ENCODE measurements around the gene FTO. TPM values are rescaled to one million over a fixed set of nuclear protein-coding genes. Genes with fewer than 3 reads are reported as not detected.

Gene FTO
- total RNA-seq, 4 donors from 2014 or later: 29.0 to 64.1 (median 48.1) TPM

GRCh38 chr16:54136276-54136625 lies 432.3 kb downstream of the FTO start:
- 67% methylated on average over 2 of the region's 2 CpGs for WGBS, 2 donors
- no peaks in the 10 kb centered on the region for H3K27me3 ChIP-seq
- no peaks in the 10 kb centered on the region for H3K36me3 ChIP-seq
- no peak for DNase-seq
- no peak overlapping the region for H3K4me3 ChIP-seq
- H3K27ac ChIP-seq: no peak overlapping the region
- H3K9me3 ChIP-seq: no peaks in the 10 kb centered on the region
- intact Hi-C loops (cut with DNase I): no loop called here
- no peak for TF ChIP-seq POLR2A (IDR thresholded peaks at IDR 0.05)
- no peak for TF ChIP-seq CTCF (IDR thresholded peaks at IDR 0.05)
- H3K4me1 ChIP-seq: no peaks in the 10 kb centered on the region

GRCh38 chr16:54140057-54140787 lies 436.3 kb downstream of the FTO start:
- DNase-seq: no peak
- intact Hi-C loops (cut with DNase I): no loop called here
- peaks cover 0 to 10% (median 0%) of the 10 kb centered on the region in 4 donors for H3K27me3 ChIP-seq
- H3K4me3 ChIP-seq: no peak overlapping the region
- H3K36me3 ChIP-seq: no peaks in the 10 kb centered on the region
- WGBS, 2 donors: 80 to 90% methylated on average over 2 of the region's 4 CpGs
- no peak overlapping the region for H3K27ac ChIP-seq
- H3K4me1 ChIP-seq: no peaks in the 10 kb centered on the region
- no peaks in the 10 kb centered on the region for H3K9me3 ChIP-seq
- TF ChIP-seq POLR2A (IDR thresholded peaks at IDR 0.05): no peak
- no peak for TF ChIP-seq CTCF (IDR thresholded peaks at IDR 0.05)

GRCh38 chr16:54140788-54141136 lies 436.8 kb downstream of the FTO start:
- no peaks in the 10 kb centered on the region for H3K9me3 ChIP-seq
- intact Hi-C loops (cut with DNase I): no loop called here

GRCh38 chr16:54142787-54143186 lies 438.8 kb downstream of the FTO start:
- Histone ChIP-seq H3K27ac (no peak overlapping the region), H3K4me1 (no peaks in the 10 kb centered on the region), H3K4me3 (no peak overlapping the region), H3K36me3 (no peaks in the 10 kb centered on the region), H3K9me3 (no peaks in the 10 kb centered on the region), H3K27me3 (peaks cover 0 to 10% (median 0%) of the 10 kb centered on the region in 4 donors)
- TF ChIP-seq CTCF (IDR thresholded peaks at IDR 0.05) (no peak), POLR2A (IDR thresholded peaks at IDR 0.05) (no peak)
- 66 to 71% methylated on average over 4 of the region's 4 CpGs for WGBS, 2 donors
- intact Hi-C loops (cut with DNase I): no loop called here
- no peak for DNase-seq

More at GRCh38 chr16:54140788-54141136, 436.8 kb downstream of the FTO start:
- Histone ChIP-seq H3K27me3 (peaks cover 0 to 10% (median 0%) of the 10 kb centered on the region in 4 donors), H3K36me3 (no peaks in the 10 kb centered on the region), H3K4me3 (no peak overlapping the region), H3K4me1 (no peaks in the 10 kb centered on the region), H3K27ac (no peak overlapping the region)
- TF ChIP-seq POLR2A (IDR thresholded peaks at IDR 0.05): no peak
- no peak for TF ChIP-seq CTCF (IDR thresholded peaks at IDR 0.05)
- no peak for DNase-seq
- WGBS, 2 donors: 89 to 98% methylated on average over 1 to 4 of the region's 4 CpGs

- DNase-seq: no peak
- no peaks in the 10 kb centered on the region for H3K9me3 ChIP-seq
- no peak overlapping the region for H3K27ac ChIP-seq
- WGBS, 2 donors: 92 to 93% methylated on average over 4 of the region's 4 CpGs
- H3K4me3 ChIP-seq: no peak overlapping the region
- TF ChIP-seq POLR2A (IDR thresholded peaks at IDR 0.05): no peak
- no peak for TF ChIP-seq CTCF (IDR thresholded peaks at IDR 0.05)
- no peaks in the 10 kb centered on the region for H3K36me3 ChIP-seq
- H3K4me1 ChIP-seq: no peaks in the 10 kb centered on the region
- H3K27me3 ChIP-seq: peaks cover 0 to 10% (median 0%) of the 10 kb centered on the region in 4 donors
- intact Hi-C loops (cut with DNase I): no loop called here
These were observed 439.5 kb downstream of the FTO start for GRCh38 chr16:54143410-54143809.

Data from esophagus squamous epithelium (tissue), 5 donors.